ENCODE data around the gene ZNF536.

The ZNF536 gene

DNA sequence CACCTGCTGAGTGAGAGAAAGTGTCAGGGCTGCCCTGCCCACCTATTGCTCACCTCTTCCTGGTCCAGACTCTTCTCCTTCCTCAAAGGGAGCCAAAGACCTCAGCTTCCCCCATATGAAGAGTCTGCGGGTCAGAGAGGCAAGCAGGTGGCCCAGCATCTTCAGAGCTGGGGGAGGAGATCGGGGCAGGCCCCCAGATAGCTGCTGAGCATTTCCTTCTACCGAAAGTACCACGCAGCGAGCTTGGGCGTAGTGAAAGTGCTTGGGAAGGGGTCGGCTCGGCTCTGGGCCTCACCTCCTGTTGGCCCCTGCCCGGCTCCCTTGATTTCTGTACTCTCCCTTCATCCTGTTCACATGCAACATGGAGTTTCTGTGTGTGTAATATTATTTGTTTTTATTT lies 12.2 kb upstream of the ZNF536 start:
- no peak overlapping the region for H3K4me3 ChIP-seq (replicated peaks; ENCODE audit: insufficient read depth, low read length)
- no peak for TF ChIP-seq SPI1 (IDR thresholded peaks at IDR 0.05; ENCODE audit: borderline replicate concordance, low read depth)
- TF ChIP-seq POLR2AphosphoS5 (IDR thresholded peaks at IDR 0.05; ENCODE audit: low read depth), result no peak
- TF ChIP-seq, protein P1, sequence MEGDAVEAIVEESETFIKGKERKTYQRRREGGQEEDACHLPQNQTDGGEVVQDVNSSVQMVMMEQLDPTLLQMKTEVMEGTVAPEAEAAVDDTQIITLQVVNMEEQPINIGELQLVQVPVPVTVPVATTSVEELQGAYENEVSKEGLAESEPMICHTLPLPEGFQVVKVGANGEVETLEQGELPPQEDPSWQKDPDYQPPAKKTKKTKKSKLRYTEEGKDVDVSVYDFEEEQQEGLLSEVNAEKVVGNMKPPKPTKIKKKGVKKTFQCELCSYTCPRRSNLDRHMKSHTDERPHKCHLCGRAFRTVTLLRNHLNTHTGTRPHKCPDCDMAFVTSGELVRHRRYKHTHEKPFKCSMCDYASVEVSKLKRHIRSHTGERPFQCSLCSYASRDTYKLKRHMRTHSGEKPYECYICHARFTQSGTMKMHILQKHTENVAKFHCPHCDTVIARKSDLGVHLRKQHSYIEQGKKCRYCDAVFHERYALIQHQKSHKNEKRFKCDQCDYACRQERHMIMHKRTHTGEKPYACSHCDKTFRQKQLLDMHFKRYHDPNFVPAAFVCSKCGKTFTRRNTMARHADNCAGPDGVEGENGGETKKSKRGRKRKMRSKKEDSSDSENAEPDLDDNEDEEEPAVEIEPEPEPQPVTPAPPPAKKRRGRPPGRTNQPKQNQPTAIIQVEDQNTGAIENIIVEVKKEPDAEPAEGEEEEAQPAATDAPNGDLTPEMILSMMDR (IDR thresholded peaks at IDR 0.05; ENCODE audit: insufficient read depth, low read length), result no peak
- TF ChIP-seq, protein P2, sequence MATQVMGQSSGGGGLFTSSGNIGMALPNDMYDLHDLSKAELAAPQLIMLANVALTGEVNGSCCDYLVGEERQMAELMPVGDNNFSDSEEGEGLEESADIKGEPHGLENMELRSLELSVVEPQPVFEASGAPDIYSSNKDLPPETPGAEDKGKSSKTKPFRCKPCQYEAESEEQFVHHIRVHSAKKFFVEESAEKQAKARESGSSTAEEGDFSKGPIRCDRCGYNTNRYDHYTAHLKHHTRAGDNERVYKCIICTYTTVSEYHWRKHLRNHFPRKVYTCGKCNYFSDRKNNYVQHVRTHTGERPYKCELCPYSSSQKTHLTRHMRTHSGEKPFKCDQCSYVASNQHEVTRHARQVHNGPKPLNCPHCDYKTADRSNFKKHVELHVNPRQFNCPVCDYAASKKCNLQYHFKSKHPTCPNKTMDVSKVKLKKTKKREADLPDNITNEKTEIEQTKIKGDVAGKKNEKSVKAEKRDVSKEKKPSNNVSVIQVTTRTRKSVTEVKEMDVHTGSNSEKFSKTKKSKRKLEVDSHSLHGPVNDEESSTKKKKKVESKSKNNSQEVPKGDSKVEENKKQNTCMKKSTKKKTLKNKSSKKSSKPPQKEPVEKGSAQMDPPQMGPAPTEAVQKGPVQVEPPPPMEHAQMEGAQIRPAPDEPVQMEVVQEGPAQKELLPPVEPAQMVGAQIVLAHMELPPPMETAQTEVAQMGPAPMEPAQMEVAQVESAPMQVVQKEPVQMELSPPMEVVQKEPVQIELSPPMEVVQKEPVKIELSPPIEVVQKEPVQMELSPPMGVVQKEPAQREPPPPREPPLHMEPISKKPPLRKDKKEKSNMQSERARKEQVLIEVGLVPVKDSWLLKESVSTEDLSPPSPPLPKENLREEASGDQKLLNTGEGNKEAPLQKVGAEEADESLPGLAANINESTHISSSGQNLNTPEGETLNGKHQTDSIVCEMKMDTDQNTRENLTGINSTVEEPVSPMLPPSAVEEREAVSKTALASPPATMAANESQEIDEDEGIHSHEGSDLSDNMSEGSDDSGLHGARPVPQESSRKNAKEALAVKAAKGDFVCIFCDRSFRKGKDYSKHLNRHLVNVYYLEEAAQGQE (IDR thresholded peaks at IDR 0.05; ENCODE audit: insufficient replicate concordance, low read depth), result no peak
- DNase-seq (ENCODE audit: low read depth in 1 of 2, low spot score in 1 of 2), result no peak
- no peak overlapping the region for H3K27ac ChIP-seq (replicated peaks)
- H3K27me3 ChIP-seq (ENCODE audit: insufficient read depth, poor library complexity, severe bottlenecking), result peaks cover 5% of the 10 kb centered on the region

DNA sequence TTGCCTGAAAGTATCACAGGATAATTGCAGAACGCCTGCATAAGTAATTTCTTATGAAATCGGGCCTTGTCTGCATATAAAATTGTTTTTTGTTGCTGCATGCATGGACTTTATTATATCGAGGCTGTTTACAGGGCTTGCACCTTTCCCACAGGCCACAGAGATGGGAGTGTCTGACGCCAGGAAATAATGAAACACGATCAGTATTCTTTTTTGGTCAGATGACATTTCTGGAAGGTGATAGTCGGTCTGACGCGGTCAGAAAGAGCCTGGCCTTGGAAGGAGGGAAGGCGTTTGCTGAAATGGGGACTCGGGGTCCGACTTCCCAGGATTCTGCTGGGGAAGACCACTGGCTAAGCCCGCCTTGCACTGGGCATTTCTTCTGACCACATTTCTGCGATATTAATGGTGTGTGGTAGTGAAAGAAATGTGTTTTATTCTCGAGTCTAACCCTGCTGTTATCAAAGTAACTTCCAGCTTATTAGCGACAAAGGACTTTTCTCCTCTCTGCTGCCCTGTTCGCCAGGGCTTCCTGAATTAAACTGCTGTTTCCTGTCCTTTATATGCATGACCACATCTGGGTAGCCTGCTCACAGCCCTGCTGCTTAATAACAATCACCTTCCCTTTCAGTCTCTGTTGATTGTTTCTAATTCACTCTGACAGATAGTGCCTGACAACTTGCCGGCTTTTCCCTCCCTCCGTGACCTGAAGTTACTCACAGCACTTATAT lies 11.6 kb upstream of the ZNF536 start:
- no peak overlapping the region for H3K27ac ChIP-seq (replicated peaks)
- no peak overlapping the region for H3K4me3 ChIP-seq (replicated peaks; ENCODE audit: insufficient read depth, low read length)
- no peak for DNase-seq (ENCODE audit: low read depth in 1 of 2, low spot score in 1 of 2)
- TF ChIP-seq GABPA (IDR thresholded peaks at IDR 0.05; ENCODE audit: low read depth), result no peak
- TF ChIP-seq POLR2AphosphoS5 (IDR thresholded peaks at IDR 0.05; ENCODE audit: low read depth), result no peak
- TF ChIP-seq, protein P2 (IDR thresholded peaks at IDR 0.05; ENCODE audit: insufficient replicate concordance, low read depth), result no peak
- TF ChIP-seq, protein P1 (IDR thresholded peaks at IDR 0.05; ENCODE audit: insufficient read depth, low read length), result no peak
- TF ChIP-seq SPI1 (IDR thresholded peaks at IDR 0.05; ENCODE audit: borderline replicate concordance, low read depth), result no peak
- H3K27me3 ChIP-seq (ENCODE audit: insufficient read depth, poor library complexity, severe bottlenecking), result peaks cover 5% of the 10 kb centered on the region

DNA sequence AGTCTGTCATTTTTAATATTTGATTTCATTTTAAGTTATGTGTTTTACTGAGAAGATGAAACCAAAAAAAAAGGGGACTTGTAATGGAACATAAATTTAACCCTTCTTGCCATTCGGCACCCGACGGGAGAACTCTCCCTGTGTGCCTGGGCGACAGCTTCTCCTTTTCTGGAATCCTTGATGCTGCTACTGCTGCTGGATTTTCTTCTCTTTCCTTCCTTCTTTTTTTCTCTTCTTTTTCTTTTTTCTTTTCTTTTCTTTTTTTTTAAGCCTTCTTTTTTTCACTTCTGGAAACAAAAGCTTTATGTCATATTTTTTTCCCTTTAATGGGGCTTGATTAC lies 11.1 kb upstream of the ZNF536 start:
- TF ChIP-seq GABPA (IDR thresholded peaks at IDR 0.05; ENCODE audit: low read depth), result no peak
- no peak for TF ChIP-seq SPI1 (IDR thresholded peaks at IDR 0.05; ENCODE audit: borderline replicate concordance, low read depth)
- no peak for TF ChIP-seq POLR2AphosphoS5 (IDR thresholded peaks at IDR 0.05; ENCODE audit: low read depth)
- TF ChIP-seq, protein P1 (IDR thresholded peaks at IDR 0.05; ENCODE audit: insufficient read depth, low read length), result no peak
- TF ChIP-seq, protein P2 (IDR thresholded peaks at IDR 0.05; ENCODE audit: insufficient replicate concordance, low read depth), result no peak
- Histone ChIP-seq H3K27me3 (ENCODE audit: insufficient read depth, poor library complexity, severe bottlenecking) (peaks cover 5% of the 10 kb centered on the region), H3K4me3 (replicated peaks; ENCODE audit: insufficient read depth, low read length) (no peak overlapping the region), H3K27ac (replicated peaks) (no peak overlapping the region)
- DNase-seq (ENCODE audit: low read depth in 1 of 2, low spot score in 1 of 2), result no peak

Measured in HL-60 (cell line).